Measurements from ENCODE around the gene WWC1. TPM values are rescaled to one million over a fixed set of nuclear protein-coding genes. Genes with fewer than 3 reads are reported as not detected.

WWC1 gene
- total RNA-seq, 1 experiment from 2014 or later: 52.6 TPM

- DNase-seq (ENCODE audit: low read depth, low spot score): no peak
- Histone ChIP-seq H3K9me2 (ENCODE audit: insufficient read depth) (no peaks in the 10 kb centered on the region), H3K9ac (ENCODE audit: low read length) (peak overlapping the region; percentile 41), H2AFZ (ENCODE audit: low read depth, low read length, poor library complexity, severe bottlenecking) (no peak overlapping the region), H3K4me1 (ENCODE audit: control insufficient read depth in 1 of 2, insufficient read depth in 2 of 2, low read length in 2 of 2) (peaks cover 58 to 78% of the 10 kb centered on the region in 2 experiments), H3K27me3 (ENCODE audit: insufficient read depth, low read length) (no peaks in the 10 kb centered on the region), H3K79me2 (ENCODE audit: insufficient read depth, low read length) (peaks cover 87% of the 10 kb centered on the region), H3K27ac (ENCODE audit: low read depth, low read length) (peak overlapping the region; percentile 63; the same call in 1 of the 2 replicates), H3K36me3 (ENCODE audit: control insufficient read depth in 1 of 2, insufficient read depth in 2 of 2, low read length in 2 of 2) (no peaks in the 10 kb centered on the region), H3K4me3 (replicated peaks in 1 of 2; ENCODE audit: low read depth in 1 of 2, low read length in 2 of 2) (no peak overlapping the region), H3K9me3 (ENCODE audit: control insufficient read depth in 1 of 2, insufficient read depth in 1 of 2, low read depth in 1 of 2, low read length in 2 of 2) (no peaks in the 10 kb centered on the region), H3K4me2 (ENCODE audit: low read length) (peak overlapping the region; percentile 80), H4K20me1 (ENCODE audit: insufficient read depth) (no peaks in the 10 kb centered on the region)
- TF ChIP-seq POLR2AphosphoS5 (IDR thresholded peaks at IDR 0.05; ENCODE audit: low read depth, low read length) (no peak), TCF7L2 (IDR thresholded peaks at IDR 0.05; ENCODE audit: borderline replicate concordance, extremely low read depth, insufficient read depth, insufficient read length) (no peak), EZH2phosphoT487 (IDR thresholded peaks at IDR 0.05; ENCODE audit: borderline replicate concordance) (no peak), CEBPB (IDR thresholded peaks at IDR 0.05; ENCODE audit: low read depth) (no peak), POLR2A (IDR thresholded peaks at IDR 0.05; ENCODE audit: borderline replicate concordance, extremely low read depth, insufficient read depth, insufficient read length) (no peak), SRF (IDR thresholded peaks at IDR 0.05; ENCODE audit: low read depth) (no peak), ZFX (IDR thresholded peaks at IDR 0.05) (no peak), RAD21 (IDR thresholded peaks at IDR 0.05; ENCODE audit: low read depth) (no peak), EGR1 (IDR thresholded peaks at IDR 0.05; ENCODE audit: low read depth) (no peak), JUND (IDR thresholded peaks at IDR 0.05) (no peak), FOSL1 (IDR thresholded peaks at IDR 0.05; ENCODE audit: low read depth) (no peak), ZBTB33 (IDR thresholded peaks at IDR 0.05; ENCODE audit: extremely low read depth, insufficient replicate concordance, low read length) (no peak), YY1 (IDR thresholded peaks at IDR 0.05; ENCODE audit: extremely low read depth, insufficient replicate concordance, low read depth, low read length) (no peak), EZH2 (IDR thresholded peaks at IDR 0.05) (no peak)
- TF ChIP-seq, protein P1, sequence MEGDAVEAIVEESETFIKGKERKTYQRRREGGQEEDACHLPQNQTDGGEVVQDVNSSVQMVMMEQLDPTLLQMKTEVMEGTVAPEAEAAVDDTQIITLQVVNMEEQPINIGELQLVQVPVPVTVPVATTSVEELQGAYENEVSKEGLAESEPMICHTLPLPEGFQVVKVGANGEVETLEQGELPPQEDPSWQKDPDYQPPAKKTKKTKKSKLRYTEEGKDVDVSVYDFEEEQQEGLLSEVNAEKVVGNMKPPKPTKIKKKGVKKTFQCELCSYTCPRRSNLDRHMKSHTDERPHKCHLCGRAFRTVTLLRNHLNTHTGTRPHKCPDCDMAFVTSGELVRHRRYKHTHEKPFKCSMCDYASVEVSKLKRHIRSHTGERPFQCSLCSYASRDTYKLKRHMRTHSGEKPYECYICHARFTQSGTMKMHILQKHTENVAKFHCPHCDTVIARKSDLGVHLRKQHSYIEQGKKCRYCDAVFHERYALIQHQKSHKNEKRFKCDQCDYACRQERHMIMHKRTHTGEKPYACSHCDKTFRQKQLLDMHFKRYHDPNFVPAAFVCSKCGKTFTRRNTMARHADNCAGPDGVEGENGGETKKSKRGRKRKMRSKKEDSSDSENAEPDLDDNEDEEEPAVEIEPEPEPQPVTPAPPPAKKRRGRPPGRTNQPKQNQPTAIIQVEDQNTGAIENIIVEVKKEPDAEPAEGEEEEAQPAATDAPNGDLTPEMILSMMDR (IDR thresholded peaks at IDR 0.05 in 2 of 3, conservative IDR thresholded peaks at IDR 0.05 in 1 of 3; ENCODE audit: borderline replicate concordance in 1 of 3, insufficient read depth in 1 of 3, low read depth in 2 of 3, low read length in 2 of 3): no peak
- TF ChIP-seq, protein P2, sequence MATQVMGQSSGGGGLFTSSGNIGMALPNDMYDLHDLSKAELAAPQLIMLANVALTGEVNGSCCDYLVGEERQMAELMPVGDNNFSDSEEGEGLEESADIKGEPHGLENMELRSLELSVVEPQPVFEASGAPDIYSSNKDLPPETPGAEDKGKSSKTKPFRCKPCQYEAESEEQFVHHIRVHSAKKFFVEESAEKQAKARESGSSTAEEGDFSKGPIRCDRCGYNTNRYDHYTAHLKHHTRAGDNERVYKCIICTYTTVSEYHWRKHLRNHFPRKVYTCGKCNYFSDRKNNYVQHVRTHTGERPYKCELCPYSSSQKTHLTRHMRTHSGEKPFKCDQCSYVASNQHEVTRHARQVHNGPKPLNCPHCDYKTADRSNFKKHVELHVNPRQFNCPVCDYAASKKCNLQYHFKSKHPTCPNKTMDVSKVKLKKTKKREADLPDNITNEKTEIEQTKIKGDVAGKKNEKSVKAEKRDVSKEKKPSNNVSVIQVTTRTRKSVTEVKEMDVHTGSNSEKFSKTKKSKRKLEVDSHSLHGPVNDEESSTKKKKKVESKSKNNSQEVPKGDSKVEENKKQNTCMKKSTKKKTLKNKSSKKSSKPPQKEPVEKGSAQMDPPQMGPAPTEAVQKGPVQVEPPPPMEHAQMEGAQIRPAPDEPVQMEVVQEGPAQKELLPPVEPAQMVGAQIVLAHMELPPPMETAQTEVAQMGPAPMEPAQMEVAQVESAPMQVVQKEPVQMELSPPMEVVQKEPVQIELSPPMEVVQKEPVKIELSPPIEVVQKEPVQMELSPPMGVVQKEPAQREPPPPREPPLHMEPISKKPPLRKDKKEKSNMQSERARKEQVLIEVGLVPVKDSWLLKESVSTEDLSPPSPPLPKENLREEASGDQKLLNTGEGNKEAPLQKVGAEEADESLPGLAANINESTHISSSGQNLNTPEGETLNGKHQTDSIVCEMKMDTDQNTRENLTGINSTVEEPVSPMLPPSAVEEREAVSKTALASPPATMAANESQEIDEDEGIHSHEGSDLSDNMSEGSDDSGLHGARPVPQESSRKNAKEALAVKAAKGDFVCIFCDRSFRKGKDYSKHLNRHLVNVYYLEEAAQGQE (IDR thresholded peaks at IDR 0.05; ENCODE audit: low read depth): no peak
- TF ChIP-seq, protein P3, sequence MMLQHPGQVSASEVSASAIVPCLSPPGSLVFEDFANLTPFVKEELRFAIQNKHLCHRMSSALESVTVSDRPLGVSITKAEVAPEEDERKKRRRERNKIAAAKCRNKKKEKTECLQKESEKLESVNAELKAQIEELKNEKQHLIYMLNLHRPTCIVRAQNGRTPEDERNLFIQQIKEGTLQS (IDR thresholded peaks at IDR 0.05): no peak
- BruUV-seq (replicated peaks): no TSS peak
- no peak for ATAC-seq
- intact Hi-C loops (cut with micrococcal nuclease): no loop called here
- ChIA-PET RAD21 (ENCODE audit: low non-redundant PET in 1 of 2, low total read pairs in 2 of 2, uncharacterized antibody in 2 of 2, unreplicated experiment in 2 of 2) (no interaction called here), POLR2A (interaction anchor here (1.6 kb wide), 1 partner anchor 14 kb away, joined by 4 read pairs; no protein-coding TSS in a partner anchor), CTCF (no interaction called here)
Measured at GRCh38 chr5:168316139-168316578, 24.7 kb downstream of the WWC1 start.
